GM12878 (cell line): ENCODE measurements around the gene DKK3. TPM values are rescaled to one million over a fixed set of nuclear protein-coding genes. Genes with fewer than 3 reads are reported as not detected.

Experiments
- ATAC-seq: fragments of 200-7000 bp; cut with Tn5 transposase; 3 replicates; pipeline ENCODE4 v1.9.1; 2020; ENCODE audit warnings: mild to moderate bottlenecking, moderate library complexity
- BruUV-seq: library from RNA; stranded (reverse); fragments of 400-500 nt; replicated peaks from 2 replicates; lab custom pipeline; 2021; lab: Mats Ljungman, UMichigan
- CTCF ChIA-PET: fragments of 300-600 bp; sonication (Branson Sonifier 250); formaldehyde crosslinking; extraction: SDS; loops from one replicate; lab custom pipeline; 2021; ENCODE audit warnings: inconsistent platforms; lab: Yijun Ruan, JAX
- POLR2A ChIA-PET: fragments of 350-600 bp; formaldehyde crosslinking; extraction: SDS; loops from one replicate; lab custom pipeline; 2021; ENCODE audit warnings: inconsistent platforms; lab: Charles Lee
- RAD21 ChIA-PET: fragments of 300-600 bp; sonication (Branson Sonifier 250); formaldehyde crosslinking; loops from one replicate; lab custom pipeline; 2023; ENCODE audit warnings: antibody characterized with exemption; ENCODE audit not compliant: unreplicated experiment; lab: Charles Lee
- SMC1A ChIA-PET: fragments of 300-600 bp; sonication (Branson Sonifier 250); formaldehyde crosslinking; loops from one replicate; lab custom pipeline; 2023; ENCODE audit not compliant: unreplicated experiment, uncharacterized antibody; lab: Charles Lee
- DNase-seq: peaks from one replicate; pipeline ENCODE4 v3.0.0-alpha.2; 2011; ENCODE audit warnings: low read depth, low spot score
- FAIRE-seq: peaks from 3 replicates; lab custom pipeline; 2011; peaks lifted over from hg19 to GRCh38; lab: Jason Lieb, UNC
- H2AFZ ChIP-seq: 2 replicates; pipeline ENCODE4 v1.6.0; 2011; ENCODE audit warnings: low read depth, low read length, control low read depth; ENCODE audit not compliant: control insufficient read depth
- H3K27ac ChIP-seq: 2 replicates; pipeline ENCODE4 v1.5.1; 2011; ENCODE audit warnings: control low read depth; ENCODE audit not compliant: control insufficient read depth, insufficient read depth
- H3K27me3 ChIP-seq, 2 experiments: replicated peaks in 1 of 2; 2 replicates each; pipeline versions ENCODE4 v1.6.0 to v1.6.1; 2011; ENCODE audit warnings: low read length in 1 of 2; ENCODE audit not compliant: control insufficient read depth in 2 of 2, insufficient read depth in 2 of 2
- H3K36me3 ChIP-seq, 2 experiments: 2 replicates each; pipeline ENCODE4 v1.5.1; 2011; ENCODE audit warnings: low read length in 1 of 2; ENCODE audit not compliant: control insufficient read depth in 2 of 2, insufficient read depth in 2 of 2
- H3K4me1 ChIP-seq: 2 replicates; pipeline ENCODE4 v1.6.1; 2011; ENCODE audit warnings: mild to moderate bottlenecking, low read length, moderate library complexity, mixed read lengths; ENCODE audit not compliant: control insufficient read depth, insufficient read depth
- H3K4me2 ChIP-seq: 2 replicates; pipeline ENCODE4 v1.6.0; 2011; ENCODE audit warnings: control low read depth; ENCODE audit not compliant: control insufficient read depth, insufficient read depth
- H3K4me3 ChIP-seq: fragments of 200-600 bp; sonication (generic); 2 replicates; pipeline ENCODE4 v1.5.1; 2016
- H3K79me2 ChIP-seq: 2 replicates; pipeline ENCODE4 v1.6.0; 2011; ENCODE audit warnings: low read length; ENCODE audit not compliant: control insufficient read depth, insufficient read depth
- H3K9ac ChIP-seq: 2 replicates; pipeline ENCODE4 v1.8.0; 2011; ENCODE audit warnings: low read length, control low read depth, mixed read lengths; ENCODE audit not compliant: control insufficient read depth, insufficient read depth
- H3K9me3 ChIP-seq: replicated peaks from 3 replicates; pipeline ENCODE4 v1.5.1; 2011; ENCODE audit warnings: mild to moderate bottlenecking, low read length; ENCODE audit not compliant: control insufficient read depth, insufficient read depth
- H4K20me1 ChIP-seq: 2 replicates; pipeline ENCODE4 v1.6.0; 2011; ENCODE audit not compliant: control insufficient read depth, insufficient read depth
- BACH1 ChIP-seq: fragments of 450-650 bp; IDR thresholded peaks from 2 replicates; pipeline ENCODE4 v1.6.1; 2017; ENCODE audit warnings: mild to moderate bottlenecking, borderline replicate concordance
- CHD2 ChIP-seq: IDR thresholded peaks from 2 replicates; pipeline ENCODE4 v1.6.1; 2011; ENCODE audit warnings: low read depth, low read length, improper control_type of control experiment, borderline replicate concordance
- DPF2 ChIP-seq: fragments of 450-650 bp; IDR thresholded peaks from 2 replicates; pipeline ENCODE4 v1.6.1; 2017; ENCODE audit warnings: mild to moderate bottlenecking
- EP300 ChIP-seq, 2 experiments: fragments of 150-350 bp in 1 of 2; IDR thresholded peaks; 2 replicates each; pipeline ENCODE4 v1.6.1; 2011 to 2012; ENCODE audit warnings: low read depth in 2 of 2, low read length in 2 of 2, borderline replicate concordance in 1 of 2, improper control_type of control experiment in 1 of 2, inconsistent platforms in 1 of 2; ENCODE audit not compliant: control insufficient read depth in 1 of 2
- EZH2 ChIP-seq: IDR thresholded peaks from 2 replicates; pipeline ENCODE4 v1.6.1; 2012; ENCODE audit warnings: low read depth, mild to moderate bottlenecking, control low read depth, inconsistent platforms, low read length, borderline replicate concordance; ENCODE audit not compliant: control insufficient read depth
- HCFC1 ChIP-seq: fragments of 150-350 bp; IDR thresholded peaks from 2 replicates; pipeline ENCODE4 v1.6.1; 2014; ENCODE audit warnings: low read length
- NR2C1 ChIP-seq: fragments of 450-650 bp; IDR thresholded peaks from 2 replicates; pipeline ENCODE4 v1.6.1; 2017; ENCODE audit warnings: antibody characterized with exemption, mild to moderate bottlenecking, moderate library complexity
- RAD51 ChIP-seq: fragments of 450-650 bp; IDR thresholded peaks from 2 replicates; pipeline ENCODE4 v1.6.1; 2016; ENCODE audit warnings: moderate library complexity, mild to moderate bottlenecking, inconsistent platforms
- SMAD1 ChIP-seq: fragments of 450-650 bp; IDR thresholded peaks from 2 replicates; pipeline ENCODE4 v1.6.1; 2018; ENCODE audit warnings: mild to moderate bottlenecking, low read depth; ENCODE audit not compliant: partially characterized antibody
- YY1 ChIP-seq: IDR thresholded peaks from 2 replicates; pipeline ENCODE4 v1.6.1; 2011; ENCODE audit warnings: low read depth, mild to moderate bottlenecking, low read length
- ZNF207 ChIP-seq: fragments of 450-650 bp; IDR thresholded peaks from 2 replicates; pipeline ENCODE4 v1.6.1; 2014; ENCODE audit warnings: antibody characterized with exemption, mild to moderate bottlenecking, borderline replicate concordance
- ZNF384 ChIP-seq: IDR thresholded peaks from 2 replicates; pipeline ENCODE4 v1.6.1; 2012; ENCODE audit warnings: low read depth, mild to moderate bottlenecking, low read length, improper control_type of control experiment, borderline replicate concordance
- WGBS: methylation state at CpG from one replicate; pipeline ENCODE4 v1.1.6; 2016; ENCODE audit warnings: low lambda C conversion rate; ENCODE audit not compliant: insufficient replicate concordance, insufficient coverage; ENCODE audit errors: missing lambda C conversion rate; 5-methylcytosine and 5-hydroxymethylcytosine counted together
- in situ Hi-C: fragments of 300-500 bp; cut with MboI; formaldehyde crosslinking; loops from 9 replicates; pipeline ENCODE4 v1.14.3; 2018; ENCODE audit warnings: mixed read lengths
- intact Hi-C: fragments of 100-400 bp; cut with micrococcal nuclease; formaldehyde crosslinking; loops from one replicate; pipeline ENCODE4 v1.14.2; 2022; ENCODE audit not compliant: unreplicated experiment
- polyA plus RNA-seq, 11 experiments: library from polyadenylated mRNA; depleted of rRNA in 4 of 11; unstranded in 6 of 11; stranded (reverse) in 5 of 11; fragments of >200 nt; fragmentation: Nextera tagmentation in 4 of 11; fragmentation: Illumina TruSeq in 1 of 11; extraction: Ambion mirVana in 4 of 11; extraction: Trizol in 1 of 11; gene quantifications; 1 replicate in 1 of 11; 2 replicates in 10 of 11; pipeline versions ENCODE4 v1.2.1 to v1.2.3, GENCODE V29; 2011 to 2016; ENCODE audit warnings: inconsistent platforms in 2 of 11, missing spikeins in 2 of 11, low read depth in 1 of 11
- total RNA-seq, 4 experiments: library from RNA; depleted of rRNA in 3 of 4; stranded (reverse); fragments of >200 nt in 3 of 4; fragmentation: Illumina TruSeq in 1 of 4; extraction: Trizol in 1 of 4; gene quantifications; 2 replicates each; pipeline versions ENCODE4 v1.2.1 to v1.2.3, GENCODE V29; 2013 to 2021
- TF ChIP-seq, protein P1 (sequence below): IDR thresholded peaks from 2 replicates; pipeline ENCODE4 v1.6.1; 2012; ENCODE audit warnings: improper control_type of control experiment, low read depth, low read length; ENCODE audit not compliant: insufficient replicate concordance
- TF ChIP-seq, protein P2 (sequence below): IDR thresholded peaks from 2 replicates; pipeline ENCODE4 v1.6.1; 2011; ENCODE audit warnings: low read depth, mild to moderate bottlenecking, low read length, moderate library complexity, borderline replicate concordance; ENCODE audit errors: extremely low read depth
- TF ChIP-seq, protein P3 (sequence below): fragments of 150-350 bp; IDR thresholded peaks from 2 replicates; pipeline ENCODE4 v1.6.1; 2014; ENCODE audit warnings: mild to moderate bottlenecking, low read depth, low read length

Gene DKK3
- total and polyA plus RNA-seq, 10 of the 15 experiments (the other 5 are each of a cell fraction or from before 2014, with no cell fraction given): 0.07 to 0.16 (median 0.15) TPM; not detected in 7

DNA sequence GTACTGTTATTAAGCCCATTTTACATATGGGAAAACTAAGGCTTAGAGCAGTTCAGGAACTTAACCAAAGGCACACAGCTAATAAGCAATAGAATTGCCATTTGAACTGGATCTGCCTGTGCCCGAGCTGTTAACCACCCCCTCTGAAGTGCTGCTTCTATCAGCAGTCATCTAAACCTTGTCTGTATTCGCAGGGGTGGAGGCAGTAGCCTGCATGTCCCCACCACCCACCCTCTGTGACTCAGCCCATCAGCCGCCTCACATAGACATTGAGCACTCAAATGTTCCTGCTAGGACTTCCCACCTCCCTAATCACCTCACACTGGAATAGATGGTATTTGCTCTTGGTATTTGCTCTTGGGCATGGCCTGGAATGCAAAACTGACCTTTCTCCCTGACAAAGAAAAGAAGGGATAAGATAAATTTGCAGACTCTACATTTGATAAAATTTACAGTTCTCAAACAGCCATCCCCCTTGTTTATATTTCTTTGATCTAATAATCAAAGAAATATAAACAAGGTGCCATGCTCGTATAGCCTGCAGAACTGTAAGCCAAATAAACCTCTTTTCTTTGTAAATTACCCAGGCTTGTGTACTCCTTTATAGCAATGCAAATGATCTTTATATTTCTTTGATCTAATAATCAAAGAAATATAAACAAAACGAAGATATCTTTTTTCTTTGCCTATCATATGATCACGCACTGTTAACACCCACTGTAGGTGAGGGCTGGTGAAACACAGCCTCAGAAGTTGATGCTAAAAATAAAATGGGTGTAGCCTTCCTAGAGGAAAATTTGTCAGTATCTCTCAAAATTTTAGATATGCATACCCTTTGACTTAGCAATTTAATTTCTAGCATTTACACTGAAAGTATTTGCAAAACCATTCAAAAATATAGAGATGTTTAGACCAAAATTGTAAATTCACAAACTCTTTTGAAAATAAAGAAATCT lies 15.9 kb downstream of the DKK3 start:
- DNase-seq (no peak), ATAC-seq (no peak), FAIRE-seq (no peak)
- Histone ChIP-seq H3K4me3 (no peak overlapping the region), H3K36me3 (no peaks in the 10 kb centered on the region), H3K27me3 (peaks cover 0 to 1% of the 10 kb centered on the region in 2 experiments; a peak in 1 of 4 replicates), H3K9ac (no peak overlapping the region), H3K79me2 (no peaks in the 10 kb centered on the region), H3K27ac (no peak overlapping the region), H3K4me1 (no peaks in the 10 kb centered on the region), H4K20me1 (no peaks in the 10 kb centered on the region), H3K9me3 (no peaks in the 10 kb centered on the region), H2AFZ (no peak overlapping the region), H3K4me2 (no peak overlapping the region)
- CTCF ChIA-PET: no interaction called here
- no TSS peak for BruUV-seq
- RAD21 ChIA-PET: no interaction called here
- WGBS: 15% methylated on average over 6 of the region's 6 CpGs
- intact Hi-C loops (no loop called here), in situ Hi-C loops (no loop called here)
- SMC1A ChIA-PET: no interaction called here
- POLR2A ChIA-PET: no interaction called here
- no peak for TF ChIP-seq NR2C1
- no peak for TF ChIP-seq YY1
- TF ChIP-seq, protein P1, sequence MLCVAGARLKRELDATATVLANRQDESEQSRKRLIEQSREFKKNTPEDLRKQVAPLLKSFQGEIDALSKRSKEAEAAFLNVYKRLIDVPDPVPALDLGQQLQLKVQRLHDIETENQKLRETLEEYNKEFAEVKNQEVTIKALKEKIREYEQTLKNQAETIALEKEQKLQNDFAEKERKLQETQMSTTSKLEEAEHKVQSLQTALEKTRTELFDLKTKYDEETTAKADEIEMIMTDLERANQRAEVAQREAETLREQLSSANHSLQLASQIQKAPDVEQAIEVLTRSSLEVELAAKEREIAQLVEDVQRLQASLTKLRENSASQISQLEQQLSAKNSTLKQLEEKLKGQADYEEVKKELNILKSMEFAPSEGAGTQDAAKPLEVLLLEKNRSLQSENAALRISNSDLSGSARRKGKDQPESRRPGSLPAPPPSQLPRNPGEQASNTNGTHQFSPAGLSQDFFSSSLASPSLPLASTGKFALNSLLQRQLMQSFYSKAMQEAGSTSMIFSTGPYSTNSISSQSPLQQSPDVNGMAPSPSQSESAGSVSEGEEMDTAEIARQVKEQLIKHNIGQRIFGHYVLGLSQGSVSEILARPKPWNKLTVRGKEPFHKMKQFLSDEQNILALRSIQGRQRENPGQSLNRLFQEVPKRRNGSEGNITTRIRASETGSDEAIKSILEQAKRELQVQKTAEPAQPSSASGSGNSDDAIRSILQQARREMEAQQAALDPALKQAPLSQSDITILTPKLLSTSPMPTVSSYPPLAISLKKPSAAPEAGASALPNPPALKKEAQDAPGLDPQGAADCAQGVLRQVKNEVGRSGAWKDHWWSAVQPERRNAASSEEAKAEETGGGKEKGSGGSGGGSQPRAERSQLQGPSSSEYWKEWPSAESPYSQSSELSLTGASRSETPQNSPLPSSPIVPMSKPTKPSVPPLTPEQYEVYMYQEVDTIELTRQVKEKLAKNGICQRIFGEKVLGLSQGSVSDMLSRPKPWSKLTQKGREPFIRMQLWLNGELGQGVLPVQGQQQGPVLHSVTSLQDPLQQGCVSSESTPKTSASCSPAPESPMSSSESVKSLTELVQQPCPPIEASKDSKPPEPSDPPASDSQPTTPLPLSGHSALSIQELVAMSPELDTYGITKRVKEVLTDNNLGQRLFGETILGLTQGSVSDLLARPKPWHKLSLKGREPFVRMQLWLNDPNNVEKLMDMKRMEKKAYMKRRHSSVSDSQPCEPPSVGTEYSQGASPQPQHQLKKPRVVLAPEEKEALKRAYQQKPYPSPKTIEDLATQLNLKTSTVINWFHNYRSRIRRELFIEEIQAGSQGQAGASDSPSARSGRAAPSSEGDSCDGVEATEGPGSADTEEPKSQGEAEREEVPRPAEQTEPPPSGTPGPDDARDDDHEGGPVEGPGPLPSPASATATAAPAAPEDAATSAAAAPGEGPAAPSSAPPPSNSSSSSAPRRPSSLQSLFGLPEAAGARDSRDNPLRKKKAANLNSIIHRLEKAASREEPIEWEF: no peak
- no peak for TF ChIP-seq DPF2
- TF ChIP-seq, protein P2, sequence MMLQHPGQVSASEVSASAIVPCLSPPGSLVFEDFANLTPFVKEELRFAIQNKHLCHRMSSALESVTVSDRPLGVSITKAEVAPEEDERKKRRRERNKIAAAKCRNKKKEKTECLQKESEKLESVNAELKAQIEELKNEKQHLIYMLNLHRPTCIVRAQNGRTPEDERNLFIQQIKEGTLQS: no peak
- no peak for TF ChIP-seq HCFC1
- no peak for TF ChIP-seq CHD2
- no peak for TF ChIP-seq ZNF207
- no peak for TF ChIP-seq RAD51
- TF ChIP-seq, protein P3, sequence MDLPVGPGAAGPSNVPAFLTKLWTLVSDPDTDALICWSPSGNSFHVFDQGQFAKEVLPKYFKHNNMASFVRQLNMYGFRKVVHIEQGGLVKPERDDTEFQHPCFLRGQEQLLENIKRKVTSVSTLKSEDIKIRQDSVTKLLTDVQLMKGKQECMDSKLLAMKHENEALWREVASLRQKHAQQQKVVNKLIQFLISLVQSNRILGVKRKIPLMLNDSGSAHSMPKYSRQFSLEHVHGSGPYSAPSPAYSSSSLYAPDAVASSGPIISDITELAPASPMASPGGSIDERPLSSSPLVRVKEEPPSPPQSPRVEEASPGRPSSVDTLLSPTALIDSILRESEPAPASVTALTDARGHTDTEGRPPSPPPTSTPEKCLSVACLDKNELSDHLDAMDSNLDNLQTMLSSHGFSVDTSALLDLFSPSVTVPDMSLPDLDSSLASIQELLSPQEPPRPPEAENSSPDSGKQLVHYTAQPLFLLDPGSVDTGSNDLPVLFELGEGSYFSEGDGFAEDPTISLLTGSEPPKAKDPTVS: no peak
- no peak for TF ChIP-seq EZH2
- no peak for TF ChIP-seq BACH1
- no peak for TF ChIP-seq SMAD1
- TF ChIP-seq EP300 (IDR thresholded peaks at IDR 0.05; ENCODE audit: borderline replicate concordance in 1 of 2, control insufficient read depth in 1 of 2, low read depth in 2 of 2, low read length in 2 of 2): no peak
- TF ChIP-seq ZNF384: no peak
